GM23338 (cell line): ENCODE data around the gene TEX14. TPM values are rescaled to one million over a fixed set of nuclear protein-coding genes. Genes with fewer than 3 reads are reported as not detected.
A peak's percentile ranks its signal among the peaks of the same experiment; 100 is the strongest.

Experiments
- ATAC-seq: fragments of 200-7000 bp; cut with Tn5 transposase; 3 replicates; pipeline ENCODE4 v1.9.1; 2020
- DNase-seq: peaks from one replicate; pipeline ENCODE4 v3.0.0-alpha.2; 2015; ENCODE audit warnings: low spot score
- H2AFZ ChIP-seq: fragments of 200-600 bp; sonication (generic); 2 replicates; pipeline ENCODE4 v1.8.0; 2016; ENCODE audit warnings: antibody characterized with exemption, mild to moderate bottlenecking, moderate library complexity
- H3F3A ChIP-seq: fragments of 200-600 bp; sonication (generic); replicated peaks from 2 replicates; pipeline ENCODE4 v1.8.0; 2017; ENCODE audit warnings: antibody characterized with exemption, mixed run types, low read depth
- H3K27ac ChIP-seq: fragments of 200-600 bp; sonication (generic); 2 replicates; pipeline ENCODE4 v1.6.1; 2016; ENCODE audit warnings: low read depth
- H3K27me3 ChIP-seq: fragments of 200-600 bp; sonication (generic); 2 replicates; pipeline ENCODE4 v1.8.0; 2016; ENCODE audit warnings: mild to moderate bottlenecking, mixed run types, moderate library complexity; ENCODE audit not compliant: insufficient read depth
- H3K36me3 ChIP-seq: fragments of 200-600 bp; sonication (generic); 2 replicates; pipeline ENCODE4 v1.8.0; 2016; ENCODE audit warnings: mild to moderate bottlenecking; ENCODE audit not compliant: insufficient read depth
- H3K4me1 ChIP-seq: fragments of 200-600 bp; sonication (generic); 2 replicates; pipeline ENCODE4 v1.8.0; 2016; ENCODE audit warnings: mild to moderate bottlenecking, moderate library complexity; ENCODE audit not compliant: insufficient read depth
- H3K4me2 ChIP-seq: fragments of 200-600 bp; sonication (generic); 2 replicates; pipeline ENCODE4 v1.7.1; 2017; ENCODE audit warnings: mixed run types
- H3K4me3 ChIP-seq: fragments of 200-600 bp; sonication (generic); 2 replicates; pipeline ENCODE4 v1.6.1; 2016; ENCODE audit warnings: mixed run types
- H3K79me2 ChIP-seq: fragments of 200-600 bp; sonication (generic); replicated peaks from 2 replicates; pipeline ENCODE4 v1.8.0; 2017; ENCODE audit warnings: mild to moderate bottlenecking; ENCODE audit not compliant: insufficient read depth
- H3K9me2 ChIP-seq: fragments of 200-600 bp; sonication (generic); 2 replicates; pipeline ENCODE4 v1.8.0; 2017; ENCODE audit not compliant: insufficient read depth
- H4K20me1 ChIP-seq: fragments of 200-600 bp; sonication (generic); replicated peaks from 2 replicates; pipeline ENCODE4 v1.8.0; 2017; ENCODE audit warnings: mild to moderate bottlenecking; ENCODE audit not compliant: insufficient read depth
- H3K27ac Mint-ChIP-seq: 2 replicates; pipeline ENCODE4 v1.8.0; 2020; ENCODE audit warnings: inconsistent platforms, mild to moderate bottlenecking, moderate library complexity, mixed read lengths
- H3K27me3 Mint-ChIP-seq: 3 replicates; pipeline ENCODE4 v1.8.0; 2022; ENCODE audit warnings: low read depth, mild to moderate bottlenecking, moderate library complexity, mixed read lengths, inconsistent platforms; ENCODE audit not compliant: insufficient read depth, poor library complexity
- H3K36me3 Mint-ChIP-seq: 3 replicates; pipeline ENCODE4 v1.8.0; 2021; ENCODE audit warnings: low read depth, mild to moderate bottlenecking, inconsistent platforms, moderate library complexity, mixed read lengths
- H3K4me1 Mint-ChIP-seq: 3 replicates; pipeline ENCODE4 v1.8.0; 2020; ENCODE audit warnings: mild to moderate bottlenecking, inconsistent platforms, mixed read lengths
- H3K4me3 Mint-ChIP-seq: 3 replicates; pipeline ENCODE4 v1.8.0; 2021; ENCODE audit warnings: moderate library complexity, mild to moderate bottlenecking, inconsistent platforms, mixed read lengths
- H3K9me3 Mint-ChIP-seq: 3 replicates; pipeline ENCODE4 v1.8.0; 2020; ENCODE audit warnings: moderate library complexity, mild to moderate bottlenecking, inconsistent platforms, mixed read lengths
- CREB1 ChIP-seq: fragments of 250-450 bp; sonication (Bioruptor Pico); IDR thresholded peaks from 2 replicates; pipeline ENCODE4 v1.5.0; 2020; ENCODE audit warnings: low read depth, mild to moderate bottlenecking, moderate library complexity
- ETS1 ChIP-seq: IDR thresholded peaks from 2 replicates; pipeline ENCODE4 v1.6.1; 2016; ENCODE audit warnings: antibody characterized with exemption
- EZH2 ChIP-seq: fragments of 200-600 bp; sonication (generic); IDR thresholded peaks from one replicate; pipeline ENCODE4 v1.8.0; 2017; ENCODE audit warnings: antibody characterized with exemption, mild to moderate bottlenecking, low read depth; ENCODE audit not compliant: unreplicated experiment
- EZH2phosphoT487 ChIP-seq: fragments of 200-600 bp; sonication (generic); IDR thresholded peaks from one replicate; pipeline ENCODE4 v1.8.1; 2018; ENCODE audit warnings: antibody characterized with exemption; ENCODE audit not compliant: unreplicated experiment
- JUNB ChIP-seq: IDR thresholded peaks from one replicate; pipeline ENCODE4 v1.6.1; 2016; ENCODE audit warnings: antibody characterized with exemption; ENCODE audit not compliant: unreplicated experiment
- NANOG ChIP-seq: IDR thresholded peaks from 2 replicates; pipeline ENCODE4 v1.6.1; 2016; ENCODE audit warnings: antibody characterized with exemption, borderline replicate concordance
- POLR2AphosphoS5 ChIP-seq: IDR thresholded peaks from 2 replicates; pipeline ENCODE4 v1.6.1; 2016; ENCODE audit warnings: antibody characterized with exemption, low read depth
- REST ChIP-seq: IDR thresholded peaks from one replicate; pipeline ENCODE4 v1.6.1; 2018; ENCODE audit warnings: antibody characterized with exemption; ENCODE audit not compliant: unreplicated experiment
- STAT1 ChIP-seq: IDR thresholded peaks from one replicate; pipeline ENCODE4 v1.6.1; 2016; ENCODE audit warnings: antibody characterized with exemption; ENCODE audit not compliant: unreplicated experiment
- ZNF114 ChIP-seq: fragments of 250-450 bp; sonication (Bioruptor Pico); IDR thresholded peaks from 2 replicates; pipeline ENCODE4 v1.5.0; 2020; ENCODE audit warnings: mild to moderate bottlenecking, moderate library complexity
- ZNF331 ChIP-seq: fragments of 250-450 bp; sonication (Bioruptor Pico); IDR thresholded peaks from 2 replicates; pipeline ENCODE4 v1.5.0; 2020; ENCODE audit warnings: low read depth, mild to moderate bottlenecking, moderate library complexity
- polyA plus RNA-seq: library from polyadenylated mRNA; unstranded; fragments of >200 nt; fragmentation: Nextera tagmentation; extraction: Ambion mirVana; gene quantifications from 2 replicates; pipeline ENCODE4 v1.2.1, GENCODE V29; 2016
- total RNA-seq: library from RNA; depleted of rRNA; stranded (reverse); fragments of >200 nt; shearing (Covaris generic); gene quantifications from 2 replicates; pipeline ENCODE4 v1.2.3, GENCODE V29; 2014
- TF ChIP-seq, protein P1 (sequence below): fragments of 250-450 bp; sonication (Bioruptor Pico); IDR thresholded peaks from 2 replicates; pipeline ENCODE4 v1.5.0; 2020; ENCODE audit warnings: mild to moderate bottlenecking, moderate library complexity
- TF ChIP-seq, protein P2 (sequence below), 2 experiments: fragments of 200-600 bp in 1 of 2; sonication (generic) in 1 of 2; conservative IDR thresholded peaks; 2 replicates each; pipeline versions ENCODE4 v1.5.1 to v1.6.1; 2016 to 2017; ENCODE audit warnings: antibody characterized with exemption in 2 of 2, low read depth in 2 of 2, mild to moderate bottlenecking in 2 of 2, moderate library complexity in 1 of 2

Gene TEX14
- total and polyA plus RNA-seq, 2 experiments from 2014 or later: 0.80 to 2.6 TPM

- Histone ChIP-seq H3K9me2 (no peaks in the 10 kb centered on the region), H3K4me1 (no peaks in the 10 kb centered on the region), H4K20me1 (no peaks in the 10 kb centered on the region), H3K4me3 (peak overlapping the region; percentile 43), H2AFZ (no peak overlapping the region), H3K27ac (peak overlapping the region; percentile 86), H3F3A (no peaks in the 10 kb centered on the region; the same call in 1 of the 2 replicates), H3K79me2 (no peaks in the 10 kb centered on the region), H3K36me3 (no peaks in the 10 kb centered on the region), H3K27me3 (no peaks in the 10 kb centered on the region), H3K4me2 (peak overlapping the region; percentile 57)
- TF ChIP-seq JUNB: no peak
- TF ChIP-seq, protein P1, sequence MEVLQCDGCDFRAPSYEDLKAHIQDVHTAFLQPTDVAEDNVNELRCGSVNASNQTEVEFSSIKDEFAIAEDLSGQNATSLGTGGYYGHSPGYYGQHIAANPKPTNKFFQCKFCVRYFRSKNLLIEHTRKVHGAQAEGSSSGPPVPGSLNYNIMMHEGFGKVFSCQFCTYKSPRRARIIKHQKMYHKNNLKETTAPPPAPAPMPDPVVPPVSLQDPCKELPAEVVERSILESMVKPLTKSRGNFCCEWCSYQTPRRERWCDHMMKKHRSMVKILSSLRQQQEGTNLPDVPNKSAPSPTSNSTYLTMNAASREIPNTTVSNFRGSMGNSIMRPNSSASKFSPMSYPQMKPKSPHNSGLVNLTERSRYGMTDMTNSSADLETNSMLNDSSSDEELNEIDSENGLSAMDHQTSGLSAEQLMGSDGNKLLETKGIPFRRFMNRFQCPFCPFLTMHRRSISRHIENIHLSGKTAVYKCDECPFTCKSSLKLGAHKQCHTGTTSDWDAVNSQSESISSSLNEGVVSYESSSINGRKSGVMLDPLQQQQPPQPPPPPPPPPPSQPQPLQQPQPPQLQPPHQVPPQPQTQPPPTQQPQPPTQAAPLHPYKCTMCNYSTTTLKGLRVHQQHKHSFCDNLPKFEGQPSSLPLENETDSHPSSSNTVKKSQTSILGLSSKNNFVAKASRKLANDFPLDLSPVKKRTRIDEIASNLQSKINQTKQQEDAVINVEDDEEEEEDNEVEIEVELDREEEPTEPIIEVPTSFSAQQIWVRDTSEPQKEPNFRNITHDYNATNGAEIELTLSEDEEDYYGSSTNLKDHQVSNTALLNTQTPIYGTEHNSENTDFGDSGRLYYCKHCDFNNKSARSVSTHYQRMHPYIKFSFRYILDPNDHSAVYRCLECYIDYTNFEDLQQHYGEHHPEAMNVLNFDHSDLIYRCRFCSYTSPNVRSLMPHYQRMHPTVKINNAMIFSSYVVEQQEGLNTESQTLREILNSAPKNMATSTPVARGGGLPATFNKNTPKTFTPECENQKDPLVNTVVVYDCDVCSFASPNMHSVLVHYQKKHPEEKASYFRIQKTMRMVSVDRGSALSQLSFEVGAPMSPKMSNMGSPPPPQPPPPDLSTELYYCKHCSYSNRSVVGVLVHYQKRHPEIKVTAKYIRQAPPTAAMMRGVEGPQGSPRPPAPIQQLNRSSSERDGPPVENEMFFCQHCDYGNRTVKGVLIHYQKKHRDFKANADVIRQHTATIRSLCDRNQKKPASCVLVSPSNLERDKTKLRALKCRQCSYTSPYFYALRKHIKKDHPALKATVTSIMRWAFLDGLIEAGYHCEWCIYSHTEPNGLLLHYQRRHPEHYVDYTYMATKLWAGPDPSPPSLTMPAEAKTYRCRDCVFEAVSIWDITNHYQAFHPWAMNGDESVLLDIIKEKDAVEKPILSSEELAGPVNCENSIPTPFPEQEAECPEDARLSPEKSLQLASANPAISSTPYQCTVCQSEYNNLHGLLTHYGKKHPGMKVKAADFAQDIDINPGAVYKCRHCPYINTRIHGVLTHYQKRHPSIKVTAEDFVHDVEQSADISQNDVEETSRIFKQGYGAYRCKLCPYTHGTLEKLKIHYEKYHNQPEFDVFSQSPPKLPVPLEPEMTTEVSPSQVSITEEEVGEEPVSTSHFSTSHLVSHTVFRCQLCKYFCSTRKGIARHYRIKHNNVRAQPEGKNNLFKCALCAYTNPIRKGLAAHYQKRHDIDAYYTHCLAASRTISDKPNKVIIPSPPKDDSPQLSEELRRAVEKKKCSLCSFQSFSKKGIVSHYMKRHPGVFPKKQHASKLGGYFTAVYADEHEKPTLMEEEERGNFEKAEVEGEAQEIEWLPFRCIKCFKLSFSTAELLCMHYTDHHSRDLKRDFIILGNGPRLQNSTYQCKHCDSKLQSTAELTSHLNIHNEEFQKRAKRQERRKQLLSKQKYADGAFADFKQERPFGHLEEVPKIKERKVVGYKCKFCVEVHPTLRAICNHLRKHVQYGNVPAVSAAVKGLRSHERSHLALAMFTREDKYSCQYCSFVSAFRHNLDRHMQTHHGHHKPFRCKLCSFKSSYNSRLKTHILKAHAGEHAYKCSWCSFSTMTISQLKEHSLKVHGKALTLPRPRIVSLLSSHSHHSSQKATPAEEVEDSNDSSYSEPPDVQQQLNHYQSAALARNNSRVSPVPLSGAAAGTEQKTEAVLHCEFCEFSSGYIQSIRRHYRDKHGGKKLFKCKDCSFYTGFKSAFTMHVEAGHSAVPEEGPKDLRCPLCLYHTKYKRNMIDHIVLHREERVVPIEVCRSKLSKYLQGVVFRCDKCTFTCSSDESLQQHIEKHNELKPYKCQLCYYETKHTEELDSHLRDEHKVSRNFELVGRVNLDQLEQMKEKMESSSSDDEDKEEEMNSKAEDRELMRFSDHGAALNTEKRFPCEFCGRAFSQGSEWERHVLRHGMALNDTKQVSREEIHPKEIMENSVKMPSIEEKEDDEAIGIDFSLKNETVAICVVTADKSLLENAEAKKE: no peak
- no peak for TF ChIP-seq EZH2phosphoT487
- no peak for TF ChIP-seq NANOG
- TF ChIP-seq CREB1 (CRISPR knock-in tag): peak; percentile 97
- TF ChIP-seq, protein P2, sequence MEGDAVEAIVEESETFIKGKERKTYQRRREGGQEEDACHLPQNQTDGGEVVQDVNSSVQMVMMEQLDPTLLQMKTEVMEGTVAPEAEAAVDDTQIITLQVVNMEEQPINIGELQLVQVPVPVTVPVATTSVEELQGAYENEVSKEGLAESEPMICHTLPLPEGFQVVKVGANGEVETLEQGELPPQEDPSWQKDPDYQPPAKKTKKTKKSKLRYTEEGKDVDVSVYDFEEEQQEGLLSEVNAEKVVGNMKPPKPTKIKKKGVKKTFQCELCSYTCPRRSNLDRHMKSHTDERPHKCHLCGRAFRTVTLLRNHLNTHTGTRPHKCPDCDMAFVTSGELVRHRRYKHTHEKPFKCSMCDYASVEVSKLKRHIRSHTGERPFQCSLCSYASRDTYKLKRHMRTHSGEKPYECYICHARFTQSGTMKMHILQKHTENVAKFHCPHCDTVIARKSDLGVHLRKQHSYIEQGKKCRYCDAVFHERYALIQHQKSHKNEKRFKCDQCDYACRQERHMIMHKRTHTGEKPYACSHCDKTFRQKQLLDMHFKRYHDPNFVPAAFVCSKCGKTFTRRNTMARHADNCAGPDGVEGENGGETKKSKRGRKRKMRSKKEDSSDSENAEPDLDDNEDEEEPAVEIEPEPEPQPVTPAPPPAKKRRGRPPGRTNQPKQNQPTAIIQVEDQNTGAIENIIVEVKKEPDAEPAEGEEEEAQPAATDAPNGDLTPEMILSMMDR (conservative IDR thresholded peaks at IDR 0.05; ENCODE audit: low read depth in 2 of 2): peak in 1 of 2 experiments; percentile 12; a peak in 1 of 4 replicates
- TF ChIP-seq ZNF331 (CRISPR knock-in tag): peak; percentile 29; the same call in 1 of the 2 replicates
- peak; percentile 89 for TF ChIP-seq ETS1
- peak; percentile 100 for TF ChIP-seq POLR2AphosphoS5
- no peak for TF ChIP-seq STAT1
- no peak for TF ChIP-seq EZH2
- no peak; the same call in 1 of the 2 replicates for TF ChIP-seq ZNF114
- TF ChIP-seq REST: no peak
- H3K4me3 Mint-ChIP-seq: no peak overlapping the region
- DNase-seq (peak; percentile 99), ATAC-seq (peak; percentile 95)
- H3K27ac Mint-ChIP-seq: no peak overlapping the region
- no peaks in the 10 kb centered on the region for H3K36me3 Mint-ChIP-seq
- no peaks in the 10 kb centered on the region for H3K27me3 Mint-ChIP-seq
- no peaks in the 10 kb centered on the region; the same call in 2 of the 3 replicates for H3K4me1 Mint-ChIP-seq
- H3K9me3 Mint-ChIP-seq: no peaks in the 10 kb centered on the region
These were observed 60.1 kb downstream of the TEX14 start for GRCh38 chr17:58631523-58632323.
